Breast epithelium (tissue), 4 donors: ENCODE measurements around the gene SIK1. TPM values are rescaled to one million over a fixed set of nuclear protein-coding genes. Genes with fewer than 3 reads are reported as not detected.

ENCODE experiments used
- DNase-seq, 2 donors: peaks; one replicate each; pipeline ENCODE4 v3.0.0-alpha.2; 2019; ENCODE audit warnings: low spot score in 2 of 2
- H3K27ac ChIP-seq, 2 donors: fragments of 200-600 bp; sonication (generic) in 1 of 2; one replicate each; pipeline ENCODE4 v1.5.1; 2016 to 2019; ENCODE audit warnings: mild to moderate bottlenecking in 1 of 2
- H3K27me3 ChIP-seq, 2 donors: fragments of 200-600 bp; sonication (generic) in 1 of 2; one replicate each; pipeline versions ENCODE4 v1.5.1 to v1.6.0; 2017 to 2019; ENCODE audit warnings: control low read depth in 1 of 2, mild to moderate bottlenecking in 1 of 2
- H3K36me3 ChIP-seq: fragments of 200-600 bp; one replicate; pipeline ENCODE4 v1.5.1; 2019
- H3K4me1 ChIP-seq, 2 donors: fragments of 200-600 bp; sonication (generic); one replicate each; pipeline ENCODE4 v1.5.1; 2016 to 2019; ENCODE audit warnings: control low read depth in 1 of 2
- H3K4me3 ChIP-seq, 3 donors: fragments of 200-600 bp; sonication (generic); 1 replicate in 2 of 3; 2 replicates in 1 of 3; pipeline ENCODE4 v1.5.1; 2016 to 2019; ENCODE audit warnings: mild to moderate bottlenecking in 3 of 3, moderate library complexity in 2 of 3
- H3K9me3 ChIP-seq, 2 donors: fragments of 200-600 bp; sonication (generic) in 1 of 2; one replicate each; pipeline ENCODE4 v1.5.1; 2016 to 2019; ENCODE audit warnings: control low read depth in 1 of 2
- CTCF ChIP-seq, 3 donors: fragments of 450-650 bp; IDR thresholded peaks; one replicate each; pipeline ENCODE4 v1.5.1; 2016 to 2017; ENCODE audit warnings: antibody characterized with exemption in 3 of 3, mild to moderate bottlenecking in 3 of 3, moderate library complexity in 3 of 3
- POLR2A ChIP-seq: fragments of 450-650 bp; IDR thresholded peaks from one replicate; pipeline ENCODE4 v1.6.1; 2016; ENCODE audit warnings: antibody characterized with exemption, mild to moderate bottlenecking, moderate library complexity
- POLR2AphosphoS5 ChIP-seq, 3 donors: sonication (generic); formaldehyde crosslinking; IDR thresholded peaks; one replicate each; pipeline ENCODE4 v1.6.1; 2017; ENCODE audit warnings: antibody characterized with exemption in 3 of 3
- intact Hi-C: fragments of 100-400 bp; cut with DNase I; formaldehyde crosslinking; loops from one replicate; pipeline ENCODE4 v1.15.1; 2023; ENCODE audit warnings: low total_unique reads
- total RNA-seq, 3 donors: library from RNA; depleted of rRNA; stranded (reverse); fragments of >200 nt; gene quantifications; one replicate each; pipeline ENCODE4 v1.1.0, GENCODE V29; 2016

SIK1 gene
- total RNA-seq, 3 donors from 2014 or later = 0.80 to 18.0 (median 16.2) TPM

GRCh38 chr21:43365611-43366426, 61.1 kb downstream of the SIK1 start:
- intact Hi-C loops = no loop called here
- TF ChIP-seq CTCF (IDR thresholded peaks at IDR 0.05) (no peak), POLR2A (no peak), POLR2AphosphoS5 (IDR thresholded peaks at IDR 0.05) (no peak)
- Histone ChIP-seq H3K4me1 (peaks cover 17 to 19% of the 10 kb centered on the region in 2 donors), H3K27ac (no peak overlapping the region), H3K36me3 (no peaks in the 10 kb centered on the region), H3K9me3 (no peaks in the 10 kb centered on the region), H3K27me3 (no peaks in the 10 kb centered on the region), H3K4me3 (no peak overlapping the region)
- no peak for DNase-seq

- TF ChIP-seq POLR2AphosphoS5 (IDR thresholded peaks at IDR 0.05) (no peak), CTCF (IDR thresholded peaks at IDR 0.05) (no peak), POLR2A (no peak)
- intact Hi-C loops = no loop called here
- Histone ChIP-seq H3K4me3 (no peak overlapping the region), H3K4me1 (peaks cover 13 to 20% of the 10 kb centered on the region in 2 donors), H3K27ac (no peak overlapping the region), H3K36me3 (no peaks in the 10 kb centered on the region), H3K27me3 (peaks cover 0 to 3% of the 10 kb centered on the region in 2 donors), H3K9me3 (no peaks in the 10 kb centered on the region)
- no peak for DNase-seq
Observed at GRCh38 chr21:43364851-43365424, 62.0 kb downstream of the SIK1 start.

Other genes starting within 250 kb of the SIK1 start
- 1 to 10 TPM in 2 of 3 donors, under 1 TPM in 1; 0.32 to 1.8 (median 1.3) TPM for gene HSF2BP, start 232.4 kb upstream of the SIK1 start, total RNA-seq
- 10 to 100 TPM; 17.1 to 22.6 (median 22.1) TPM for gene RRP1B, start 232.4 kb upstream of the SIK1 start, total RNA-seq